SK-N-SH treated with all-trans-retinoic acid at 6 μM for 48 hours (cell line): ENCODE results near the gene COX4I1.

ENCODE experiments used
- ATAC-seq: fragments of 200-7000 bp; cut with Tn5 transposase; 3 replicates; pipeline ENCODE4 v1.9.1; 2020; ENCODE audit warnings: mild to moderate bottlenecking, moderate library complexity
- ARNTL ChIP-seq: fragments of 450-650 bp; formaldehyde crosslinking; IDR thresholded peaks from 2 replicates; pipeline ENCODE4 v1.5.0; 2020; ENCODE audit warnings: low read depth, mild to moderate bottlenecking, moderate library complexity, borderline replicate concordance
- BACH2 ChIP-seq: fragments of 250-450 bp; sonication (Bioruptor Pico); IDR thresholded peaks from 2 replicates; pipeline ENCODE4 v1.9.0; 2021; ENCODE audit warnings: mild to moderate bottlenecking, borderline replicate concordance
- ESRRG ChIP-seq: fragments of 250-450 bp; sonication (Bioruptor Pico); IDR thresholded peaks from 2 replicates; pipeline ENCODE4 v1.6.1; 2021; ENCODE audit warnings: mild to moderate bottlenecking
- GLIS3 ChIP-seq: fragments of 250-450 bp; sonication (Bioruptor Pico); IDR thresholded peaks from 2 replicates; pipeline ENCODE4 v1.5.0; 2020; ENCODE audit warnings: mild to moderate bottlenecking, moderate library complexity
- ISL1 ChIP-seq: fragments of 250-450 bp; sonication (Bioruptor Pico); IDR thresholded peaks from 2 replicates; pipeline ENCODE4 v2.1.2; 2022; ENCODE audit warnings: mild to moderate bottlenecking, moderate library complexity
- PPARA ChIP-seq: fragments of 250-450 bp; sonication (Bioruptor Pico); IDR thresholded peaks from 2 replicates; pipeline ENCODE4 v1.5.0; 2020; ENCODE audit warnings: mild to moderate bottlenecking, borderline replicate concordance
- RARB ChIP-seq: fragments of 250-450 bp; sonication (Bioruptor Pico); IDR thresholded peaks from 2 replicates; pipeline ENCODE4 v1.8.0; 2021; ENCODE audit warnings: mild to moderate bottlenecking, moderate library complexity
- SNAI2 ChIP-seq: fragments of 250-450 bp; sonication (Bioruptor Pico); IDR thresholded peaks from 2 replicates; pipeline ENCODE4 v1.5.0; 2020; ENCODE audit warnings: mild to moderate bottlenecking, moderate library complexity
- TCF4 ChIP-seq: fragments of 250-450 bp; sonication (Bioruptor Pico); IDR thresholded peaks from 2 replicates; pipeline ENCODE4 v1.8.0; 2021; ENCODE audit warnings: mild to moderate bottlenecking, moderate library complexity, borderline replicate concordance
- TOX ChIP-seq: fragments of 250-450 bp; sonication (Bioruptor Pico); IDR thresholded peaks from 2 replicates; pipeline ENCODE4 v1.8.0; 2021; ENCODE audit warnings: mild to moderate bottlenecking, moderate library complexity, borderline replicate concordance
- ZFP3 ChIP-seq: fragments of 250-450 bp; sonication (Bioruptor Pico); IDR thresholded peaks from 2 replicates; pipeline ENCODE4 v1.5.0; 2020; ENCODE audit warnings: mild to moderate bottlenecking, moderate library complexity
- ZFP30 ChIP-seq: fragments of 450-650 bp; formaldehyde crosslinking; IDR thresholded peaks from 2 replicates; pipeline ENCODE4 v1.5.0; 2022; ENCODE audit warnings: mild to moderate bottlenecking, moderate library complexity
- ZNF565 ChIP-seq: fragments of 450-650 bp; formaldehyde crosslinking; conservative IDR thresholded peaks from 2 replicates; pipeline ENCODE4 v1.5.0; 2020; ENCODE audit warnings: low read depth, mild to moderate bottlenecking, moderate library complexity
- ZNF70 ChIP-seq: fragments of 450-650 bp; formaldehyde crosslinking; IDR thresholded peaks from 2 replicates; pipeline ENCODE4 v1.5.0; 2020; ENCODE audit warnings: mild to moderate bottlenecking, moderate library complexity
- ZNF8 ChIP-seq: fragments of 450-650 bp; formaldehyde crosslinking; IDR thresholded peaks from 2 replicates; pipeline ENCODE4 v1.5.0; 2020; ENCODE audit warnings: mild to moderate bottlenecking, moderate library complexity
- TF ChIP-seq, protein P1 (sequence below): fragments of 250-450 bp; sonication (Bioruptor Pico); IDR thresholded peaks from 2 replicates; pipeline ENCODE4 v1.8.0; 2021; ENCODE audit warnings: low read depth, mild to moderate bottlenecking, moderate library complexity, borderline replicate concordance
- TF ChIP-seq, protein P2 (sequence below): fragments of 250-450 bp; sonication (Bioruptor Pico); IDR thresholded peaks from 2 replicates; pipeline ENCODE4 v1.5.0; 2020; ENCODE audit warnings: mild to moderate bottlenecking, moderate library complexity
- TF ChIP-seq, protein P3 (sequence below): fragments of 250-450 bp; sonication (Bioruptor Pico); IDR thresholded peaks from 2 replicates; pipeline ENCODE4 v1.5.1; 2020; ENCODE audit warnings: low read depth, mild to moderate bottlenecking, moderate library complexity
- TF ChIP-seq, protein P4 (sequence below): fragments of 250-450 bp; sonication (Bioruptor Pico); IDR thresholded peaks from 2 replicates; pipeline ENCODE4 v1.8.0; 2020; ENCODE audit warnings: mild to moderate bottlenecking, moderate library complexity, borderline replicate concordance

The COX4I1 gene

DNA sequence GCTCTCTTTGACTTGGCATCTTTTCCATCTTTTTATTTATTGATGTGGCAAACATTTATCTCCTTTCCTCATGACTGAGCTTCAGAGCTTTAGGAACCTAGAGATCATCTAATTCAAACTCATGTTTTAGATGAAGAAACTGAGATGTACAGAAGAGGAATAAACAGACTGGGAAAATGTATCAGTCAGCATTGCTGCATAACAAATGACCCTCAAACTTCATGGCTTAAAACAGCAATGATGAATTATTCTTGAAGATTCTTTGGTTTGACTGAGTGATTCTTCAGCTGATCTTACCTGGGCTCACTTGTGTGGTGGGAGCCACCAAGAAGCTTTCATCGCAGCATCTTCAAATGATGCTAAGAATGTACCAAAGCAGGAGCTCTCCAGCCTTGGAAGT, 55.4 kb downstream of the COX4I1 start:
- no peak for ATAC-seq
- TF ChIP-seq TCF4 (CRISPR knock-in tag) (no peak), TOX (no peak)

DNA sequence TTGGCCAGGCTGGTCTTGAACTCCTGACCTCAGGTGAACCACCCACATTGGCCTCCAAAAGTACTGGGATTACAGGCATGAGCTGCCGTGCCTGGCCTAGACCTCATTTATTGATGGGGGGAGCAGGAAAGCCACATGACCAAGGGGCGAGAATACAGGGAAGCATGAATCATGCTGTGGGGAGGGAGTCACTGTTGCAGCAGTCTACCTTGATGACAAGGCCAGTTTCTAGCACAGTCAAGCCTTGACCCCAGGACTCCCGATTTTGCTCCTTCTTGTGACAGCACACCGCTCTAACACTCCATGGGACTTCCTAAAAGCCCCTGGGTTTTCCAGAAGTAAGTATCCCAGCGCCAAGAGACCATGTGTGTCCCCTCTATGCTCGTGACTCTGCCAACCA, 56.6 kb downstream of the COX4I1 start:
- ATAC-seq, result no peak
- TF ChIP-seq, protein P1, sequence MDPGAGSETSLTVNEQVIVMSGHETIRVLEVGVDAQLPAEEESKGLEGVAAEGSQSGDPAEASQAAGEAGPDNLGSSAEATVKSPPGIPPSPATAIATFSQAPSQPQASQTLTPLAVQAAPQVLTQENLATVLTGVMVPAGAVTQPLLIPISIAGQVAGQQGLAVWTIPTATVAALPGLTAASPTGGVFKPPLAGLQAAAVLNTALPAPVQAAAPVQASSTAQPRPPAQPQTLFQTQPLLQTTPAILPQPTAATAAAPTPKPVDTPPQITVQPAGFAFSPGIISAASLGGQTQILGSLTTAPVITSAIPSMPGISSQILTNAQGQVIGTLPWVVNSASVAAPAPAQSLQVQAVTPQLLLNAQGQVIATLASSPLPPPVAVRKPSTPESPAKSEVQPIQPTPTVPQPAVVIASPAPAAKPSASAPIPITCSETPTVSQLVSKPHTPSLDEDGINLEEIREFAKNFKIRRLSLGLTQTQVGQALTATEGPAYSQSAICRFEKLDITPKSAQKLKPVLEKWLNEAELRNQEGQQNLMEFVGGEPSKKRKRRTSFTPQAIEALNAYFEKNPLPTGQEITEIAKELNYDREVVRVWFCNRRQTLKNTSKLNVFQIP (CRISPR knock-in tag), result no peak
- TF ChIP-seq ARNTL, result no peak
- TF ChIP-seq ZFP30 (CRISPR knock-in tag), result no peak
- TF ChIP-seq PPARA (CRISPR knock-in tag), result no peak
- TF ChIP-seq, protein P2, sequence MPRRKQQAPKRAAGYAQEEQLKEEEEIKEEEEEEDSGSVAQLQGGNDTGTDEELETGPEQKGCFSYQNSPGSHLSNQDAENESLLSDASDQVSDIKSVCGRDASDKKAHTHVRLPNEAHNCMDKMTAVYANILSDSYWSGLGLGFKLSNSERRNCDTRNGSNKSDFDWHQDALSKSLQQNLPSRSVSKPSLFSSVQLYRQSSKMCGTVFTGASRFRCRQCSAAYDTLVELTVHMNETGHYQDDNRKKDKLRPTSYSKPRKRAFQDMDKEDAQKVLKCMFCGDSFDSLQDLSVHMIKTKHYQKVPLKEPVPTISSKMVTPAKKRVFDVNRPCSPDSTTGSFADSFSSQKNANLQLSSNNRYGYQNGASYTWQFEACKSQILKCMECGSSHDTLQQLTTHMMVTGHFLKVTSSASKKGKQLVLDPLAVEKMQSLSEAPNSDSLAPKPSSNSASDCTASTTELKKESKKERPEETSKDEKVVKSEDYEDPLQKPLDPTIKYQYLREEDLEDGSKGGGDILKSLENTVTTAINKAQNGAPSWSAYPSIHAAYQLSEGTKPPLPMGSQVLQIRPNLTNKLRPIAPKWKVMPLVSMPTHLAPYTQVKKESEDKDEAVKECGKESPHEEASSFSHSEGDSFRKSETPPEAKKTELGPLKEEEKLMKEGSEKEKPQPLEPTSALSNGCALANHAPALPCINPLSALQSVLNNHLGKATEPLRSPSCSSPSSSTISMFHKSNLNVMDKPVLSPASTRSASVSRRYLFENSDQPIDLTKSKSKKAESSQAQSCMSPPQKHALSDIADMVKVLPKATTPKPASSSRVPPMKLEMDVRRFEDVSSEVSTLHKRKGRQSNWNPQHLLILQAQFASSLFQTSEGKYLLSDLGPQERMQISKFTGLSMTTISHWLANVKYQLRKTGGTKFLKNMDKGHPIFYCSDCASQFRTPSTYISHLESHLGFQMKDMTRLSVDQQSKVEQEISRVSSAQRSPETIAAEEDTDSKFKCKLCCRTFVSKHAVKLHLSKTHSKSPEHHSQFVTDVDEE (CRISPR knock-in tag), result no peak
- TF ChIP-seq ZNF8 (CRISPR knock-in tag), result no peak
- TF ChIP-seq SNAI2, result no peak
- no peak for TF ChIP-seq ZFP3 (CRISPR knock-in tag)
- TF ChIP-seq ESRRG (CRISPR knock-in tag), result no peak
- TF ChIP-seq ISL1 (CRISPR knock-in tag), result no peak
- no peak for TF ChIP-seq TCF4 (CRISPR knock-in tag)
- TF ChIP-seq ZNF70 (CRISPR knock-in tag), result no peak
- TF ChIP-seq, protein P3, sequence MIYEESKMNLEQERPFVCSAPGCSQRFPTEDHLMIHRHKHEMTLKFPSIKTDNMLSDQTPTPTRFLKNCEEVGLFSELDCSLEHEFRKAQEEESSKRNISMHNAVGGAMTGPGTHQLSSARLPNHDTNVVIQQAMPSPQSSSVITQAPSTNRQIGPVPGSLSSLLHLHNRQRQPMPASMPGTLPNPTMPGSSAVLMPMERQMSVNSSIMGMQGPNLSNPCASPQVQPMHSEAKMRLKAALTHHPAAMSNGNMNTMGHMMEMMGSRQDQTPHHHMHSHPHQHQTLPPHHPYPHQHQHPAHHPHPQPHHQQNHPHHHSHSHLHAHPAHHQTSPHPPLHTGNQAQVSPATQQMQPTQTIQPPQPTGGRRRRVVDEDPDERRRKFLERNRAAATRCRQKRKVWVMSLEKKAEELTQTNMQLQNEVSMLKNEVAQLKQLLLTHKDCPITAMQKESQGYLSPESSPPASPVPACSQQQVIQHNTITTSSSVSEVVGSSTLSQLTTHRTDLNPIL (CRISPR knock-in tag), result no peak
- no peak for TF ChIP-seq BACH2 (CRISPR knock-in tag)
- TF ChIP-seq, protein P4, sequence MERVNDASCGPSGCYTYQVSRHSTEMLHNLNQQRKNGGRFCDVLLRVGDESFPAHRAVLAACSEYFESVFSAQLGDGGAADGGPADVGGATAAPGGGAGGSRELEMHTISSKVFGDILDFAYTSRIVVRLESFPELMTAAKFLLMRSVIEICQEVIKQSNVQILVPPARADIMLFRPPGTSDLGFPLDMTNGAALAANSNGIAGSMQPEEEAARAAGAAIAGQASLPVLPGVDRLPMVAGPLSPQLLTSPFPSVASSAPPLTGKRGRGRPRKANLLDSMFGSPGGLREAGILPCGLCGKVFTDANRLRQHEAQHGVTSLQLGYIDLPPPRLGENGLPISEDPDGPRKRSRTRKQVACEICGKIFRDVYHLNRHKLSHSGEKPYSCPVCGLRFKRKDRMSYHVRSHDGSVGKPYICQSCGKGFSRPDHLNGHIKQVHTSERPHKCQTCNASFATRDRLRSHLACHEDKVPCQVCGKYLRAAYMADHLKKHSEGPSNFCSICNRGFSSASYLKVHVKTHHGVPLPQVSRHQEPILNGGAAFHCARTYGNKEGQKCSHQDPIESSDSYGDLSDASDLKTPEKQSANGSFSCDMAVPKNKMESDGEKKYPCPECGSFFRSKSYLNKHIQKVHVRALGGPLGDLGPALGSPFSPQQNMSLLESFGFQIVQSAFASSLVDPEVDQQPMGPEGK (CRISPR knock-in tag), result no peak

DNA sequence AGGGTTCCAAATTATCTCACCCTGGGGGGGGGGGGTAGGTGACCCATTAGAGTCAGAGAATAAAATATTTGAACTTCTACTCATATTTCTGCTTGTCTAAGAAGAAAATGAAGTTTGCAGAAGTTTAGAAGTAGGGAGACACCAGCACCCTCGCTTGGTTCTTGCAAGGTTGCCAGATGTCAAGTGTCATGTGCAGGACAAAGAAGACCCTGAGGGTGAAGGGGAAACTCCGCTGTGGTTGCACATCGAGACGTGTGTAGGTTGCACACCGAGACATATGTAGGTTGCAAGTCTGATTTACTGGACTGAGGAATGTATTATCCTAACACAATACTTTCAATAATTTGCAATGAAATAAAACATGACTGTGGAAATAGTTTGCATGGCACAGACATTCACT, 57.1 kb downstream of the COX4I1 start:
- TF ChIP-seq PPARA (CRISPR knock-in tag) (no peak), ARNTL (no peak), RARB (CRISPR knock-in tag) (no peak), GLIS3 (CRISPR knock-in tag) (no peak), ZNF70 (CRISPR knock-in tag) (no peak), ZNF8 (CRISPR knock-in tag) (no peak), ZFP3 (CRISPR knock-in tag) (no peak), TOX (no peak), ZNF565 (CRISPR knock-in tag) (no peak)
- no peak for ATAC-seq
